LNCaP clone FGC (cell line): ENCODE data around the gene TRPM3.

Experiments
- DNase-seq: peaks from one replicate; pipeline ENCODE4 v3.0.0-alpha.2; 2011; ENCODE audit warnings: low read depth
- H3K4me3 ChIP-seq: 2 replicates; pipeline ENCODE4 v1.5.1; 2011; ENCODE audit warnings: mild to moderate bottlenecking, low read depth, low read length, control low read depth
- CTCF ChIP-seq: IDR thresholded peaks from 2 replicates; pipeline ENCODE4 v1.5.1; 2012; ENCODE audit warnings: mild to moderate bottlenecking; ENCODE audit not compliant: control insufficient read depth, insufficient read depth; ENCODE audit errors: extremely low read depth

Gene TRPM3

GRCh38 chr9:70616228-70616990 is 505.0 kb downstream of the TRPM3 start:
- DNase-seq = no peak
- no peak for TF ChIP-seq CTCF
- H3K4me3 ChIP-seq = no peak overlapping the region

GRCh38 chr9:70615464-70616138 is 505.8 kb downstream of the TRPM3 start:
- no peak overlapping the region for H3K4me3 ChIP-seq
- DNase-seq = no peak
- no peak for TF ChIP-seq CTCF

- no peak for DNase-seq
- TF ChIP-seq CTCF = no peak
Measured at GRCh38 chr9:70614786-70615463, 506.5 kb downstream of the TRPM3 start.

GRCh38 chr9:70613024-70613768 is 508.2 kb downstream of the TRPM3 start:
- peak; percentile 21 for DNase-seq
- H3K4me3 ChIP-seq = no peak overlapping the region
- no peak for TF ChIP-seq CTCF

More at GRCh38 chr9:70614786-70615463, 506.5 kb downstream of the TRPM3 start:
- no peak overlapping the region for H3K4me3 ChIP-seq

- TF ChIP-seq CTCF = no peak
- no peak overlapping the region for H3K4me3 ChIP-seq
- no peak for DNase-seq
Measured at GRCh38 chr9:70610287-70610644, 511.2 kb downstream of the TRPM3 start.

- no peak for TF ChIP-seq CTCF
- no peak overlapping the region for H3K4me3 ChIP-seq
- DNase-seq = no peak
Measured at GRCh38 chr9:70609542-70610286, 511.7 kb downstream of the TRPM3 start.
